PC-9 (cell line): ENCODE results near the gene MSANTD1.

Source experiments
- EZH2 ChIP-seq: fragments of 200-600 bp; sonication (generic); IDR thresholded peaks from 2 replicates; pipeline ENCODE4 v1.8.0; 2017; ENCODE audit warnings: antibody characterized with exemption, low read depth
- TF ChIP-seq, protein P1 (sequence below): fragments of 200-600 bp; sonication (generic); conservative IDR thresholded peaks from 2 replicates; pipeline ENCODE4 v1.6.1; 2017; ENCODE audit warnings: mixed run types, antibody characterized with exemption, mild to moderate bottlenecking, moderate library complexity

DNA sequence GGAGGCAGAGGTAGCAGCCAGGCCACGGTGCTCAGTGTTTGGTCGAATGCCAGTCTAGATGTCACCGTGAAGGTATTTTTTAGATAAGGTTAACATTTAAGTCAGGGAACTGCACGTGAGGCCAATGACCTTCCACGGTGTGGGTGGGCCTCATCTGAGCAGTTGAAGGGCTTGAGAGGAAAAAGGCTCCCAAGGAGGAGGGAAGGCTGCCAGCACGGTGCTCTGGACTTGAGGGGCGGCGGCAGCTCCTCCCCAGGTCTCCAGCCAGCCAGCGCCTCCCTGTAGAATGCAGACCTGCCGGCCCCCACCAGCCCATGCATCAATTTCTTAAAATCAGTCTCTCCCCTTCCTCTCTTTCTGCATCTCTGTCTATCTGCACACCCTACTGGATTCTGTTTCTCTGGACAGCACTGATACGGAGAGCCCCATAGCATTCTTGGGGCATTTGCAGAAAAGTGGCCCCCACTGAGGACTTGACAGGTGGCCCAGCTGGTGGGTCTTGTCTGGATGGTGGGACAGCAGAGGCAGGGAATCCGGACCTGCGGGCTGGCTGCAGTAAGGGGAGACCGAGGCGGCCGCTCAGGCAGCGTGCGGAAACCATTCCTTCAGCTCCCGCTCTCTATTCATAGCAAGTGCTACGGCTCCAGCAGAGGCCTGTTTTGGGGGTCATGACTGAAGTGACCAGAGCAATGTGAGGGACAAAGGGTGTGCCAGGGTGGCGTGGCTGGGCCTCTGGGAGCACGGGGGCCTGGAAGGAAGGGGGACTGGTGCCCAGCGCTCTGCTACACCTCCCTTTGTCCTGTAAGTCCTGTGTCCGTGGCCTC, 36.0 kb downstream of the MSANTD1 start:
- TF ChIP-seq EZH2, result no peak
- TF ChIP-seq, protein P1, sequence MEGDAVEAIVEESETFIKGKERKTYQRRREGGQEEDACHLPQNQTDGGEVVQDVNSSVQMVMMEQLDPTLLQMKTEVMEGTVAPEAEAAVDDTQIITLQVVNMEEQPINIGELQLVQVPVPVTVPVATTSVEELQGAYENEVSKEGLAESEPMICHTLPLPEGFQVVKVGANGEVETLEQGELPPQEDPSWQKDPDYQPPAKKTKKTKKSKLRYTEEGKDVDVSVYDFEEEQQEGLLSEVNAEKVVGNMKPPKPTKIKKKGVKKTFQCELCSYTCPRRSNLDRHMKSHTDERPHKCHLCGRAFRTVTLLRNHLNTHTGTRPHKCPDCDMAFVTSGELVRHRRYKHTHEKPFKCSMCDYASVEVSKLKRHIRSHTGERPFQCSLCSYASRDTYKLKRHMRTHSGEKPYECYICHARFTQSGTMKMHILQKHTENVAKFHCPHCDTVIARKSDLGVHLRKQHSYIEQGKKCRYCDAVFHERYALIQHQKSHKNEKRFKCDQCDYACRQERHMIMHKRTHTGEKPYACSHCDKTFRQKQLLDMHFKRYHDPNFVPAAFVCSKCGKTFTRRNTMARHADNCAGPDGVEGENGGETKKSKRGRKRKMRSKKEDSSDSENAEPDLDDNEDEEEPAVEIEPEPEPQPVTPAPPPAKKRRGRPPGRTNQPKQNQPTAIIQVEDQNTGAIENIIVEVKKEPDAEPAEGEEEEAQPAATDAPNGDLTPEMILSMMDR, result no peak
